ENCODE results near the gene NAPB.
"Not testable (repeated sequence)": the region's sequence is repeated elsewhere in the genome, so short reads cannot be mapped to it uniquely, and the experiment has no call there.

Gene NAPB

GRCh38 chr20:23367770-23368169 lies 53.5 kb downstream of the NAPB start:
- DNase-seq (ENCODE audit: low read depth in 2 of 2) = no peak

DNA sequence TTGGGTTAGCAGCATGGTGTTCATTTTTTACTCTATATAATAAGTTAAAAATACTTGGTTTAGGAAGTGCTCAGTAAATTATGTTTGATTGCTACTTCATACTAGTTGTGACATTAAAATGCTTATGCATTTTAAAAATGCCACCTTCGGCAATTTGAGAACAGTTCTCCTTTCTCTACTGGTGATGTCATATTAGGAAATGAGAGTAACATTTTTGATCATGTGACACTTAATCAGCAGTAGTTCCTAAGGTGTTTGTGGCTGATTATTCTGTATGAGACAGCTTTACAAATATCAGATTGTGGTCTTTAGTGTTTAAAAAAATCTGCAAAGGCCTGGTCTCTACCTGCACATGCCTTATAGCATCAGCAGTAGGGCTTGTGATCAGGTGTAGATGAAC lies 54.9 kb downstream of the NAPB start:
- no peak for DNase-seq (ENCODE audit: low read depth in 2 of 2)

DNA sequence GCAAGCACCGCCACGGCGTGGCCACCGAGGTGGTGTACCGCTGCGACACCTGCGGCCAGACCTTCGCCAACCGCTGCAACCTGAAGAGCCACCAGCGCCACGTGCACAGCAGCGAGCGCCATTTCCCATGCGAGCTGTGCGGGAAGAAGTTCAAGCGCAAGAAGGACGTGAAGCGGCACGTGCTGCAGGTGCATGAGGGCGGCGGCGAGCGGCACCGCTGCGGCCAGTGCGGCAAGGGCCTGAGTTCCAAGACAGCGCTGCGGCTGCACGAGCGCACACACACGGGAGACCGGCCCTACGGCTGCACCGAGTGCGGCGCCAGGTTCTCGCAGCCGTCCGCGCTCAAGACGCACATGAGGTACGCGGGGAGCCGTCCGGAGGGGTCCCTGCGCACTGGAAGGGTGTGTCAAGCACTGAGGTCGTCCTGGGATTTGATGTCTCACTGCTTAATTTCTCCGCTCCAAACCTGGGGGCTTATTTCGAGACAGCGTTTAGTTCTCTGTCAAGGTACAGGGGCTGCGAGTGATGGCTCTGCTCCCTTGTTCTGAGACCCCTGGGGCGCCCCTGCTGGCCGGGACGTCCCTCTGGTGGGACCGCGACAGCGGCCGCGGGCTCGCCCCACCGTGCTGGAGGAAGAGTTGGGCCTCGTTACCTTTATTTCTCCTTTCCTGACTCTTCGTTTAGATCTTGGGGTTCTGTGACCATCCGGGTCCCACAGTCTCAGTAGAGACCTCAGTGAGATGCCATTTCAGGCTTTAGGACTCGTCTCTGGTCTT lies 55.7 kb downstream of the NAPB start:
- DNase-seq (ENCODE audit: low read depth in 2 of 2) = no peak

DNA sequence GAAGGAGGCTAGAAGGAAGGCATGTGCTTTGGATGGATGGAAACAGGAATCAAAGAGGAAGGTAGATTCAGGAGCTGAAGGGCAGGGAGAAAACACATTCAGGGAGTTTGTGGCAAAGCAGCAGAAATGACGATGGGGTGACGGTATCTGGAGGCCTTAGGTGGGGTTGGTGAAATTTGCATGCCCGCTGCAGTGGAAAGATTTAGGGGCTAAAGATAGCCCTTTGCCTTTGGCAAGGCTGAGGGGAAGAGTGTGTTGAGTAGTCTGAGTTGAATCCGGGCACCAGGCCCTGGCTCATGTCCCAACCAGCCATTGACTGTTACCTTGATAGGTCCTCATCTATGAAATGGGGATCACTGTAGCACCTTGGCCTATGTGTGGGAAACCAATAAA lies 58.0 kb downstream of the NAPB start:
- no peak for DNase-seq (ENCODE audit: low read depth in 2 of 2)

DNA sequence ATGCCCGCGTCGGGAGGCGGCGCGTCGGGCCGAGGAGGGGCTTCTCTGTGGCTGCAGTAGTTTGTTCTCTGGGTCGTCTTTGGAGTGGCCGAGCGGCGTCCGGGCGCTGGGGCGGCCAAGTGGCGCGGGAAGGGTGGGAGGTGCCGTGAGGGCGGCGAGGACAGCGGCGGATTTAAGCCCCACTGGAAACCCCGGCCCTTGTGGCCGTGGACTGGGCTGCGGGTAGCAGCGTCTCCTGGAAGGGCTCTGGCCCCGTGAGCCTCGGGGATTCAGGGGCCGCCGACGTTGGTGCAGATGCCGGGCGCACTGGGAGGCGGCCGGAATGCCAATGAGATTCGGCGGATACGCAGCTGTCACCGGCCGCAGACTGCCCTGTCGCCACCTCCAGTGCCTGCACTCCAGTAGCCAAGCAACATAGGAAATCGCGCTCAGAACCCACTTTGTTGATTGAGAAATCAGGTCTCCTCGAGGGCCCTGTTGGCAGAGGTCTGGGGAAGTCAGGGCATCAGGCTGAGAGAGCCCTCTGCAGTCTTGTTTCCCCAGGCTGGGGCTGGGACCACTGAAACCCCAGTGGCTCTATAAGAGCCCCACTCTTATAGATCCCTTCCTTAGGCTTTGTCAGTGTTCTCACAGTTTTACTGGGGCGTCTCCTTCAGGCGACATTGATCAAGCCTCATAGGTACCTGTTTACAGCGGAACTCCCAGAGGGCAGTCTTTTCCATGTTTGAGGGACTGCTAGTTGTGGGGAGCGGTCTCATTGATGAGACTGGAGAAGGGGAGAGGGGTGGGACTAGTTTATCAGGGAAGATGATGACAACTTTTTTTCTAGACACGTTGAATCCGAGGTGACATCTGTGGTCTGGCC lies 58.7 kb downstream of the NAPB start:
- DNase-seq (ENCODE audit: low read depth in 2 of 2) = no peak

DNA sequence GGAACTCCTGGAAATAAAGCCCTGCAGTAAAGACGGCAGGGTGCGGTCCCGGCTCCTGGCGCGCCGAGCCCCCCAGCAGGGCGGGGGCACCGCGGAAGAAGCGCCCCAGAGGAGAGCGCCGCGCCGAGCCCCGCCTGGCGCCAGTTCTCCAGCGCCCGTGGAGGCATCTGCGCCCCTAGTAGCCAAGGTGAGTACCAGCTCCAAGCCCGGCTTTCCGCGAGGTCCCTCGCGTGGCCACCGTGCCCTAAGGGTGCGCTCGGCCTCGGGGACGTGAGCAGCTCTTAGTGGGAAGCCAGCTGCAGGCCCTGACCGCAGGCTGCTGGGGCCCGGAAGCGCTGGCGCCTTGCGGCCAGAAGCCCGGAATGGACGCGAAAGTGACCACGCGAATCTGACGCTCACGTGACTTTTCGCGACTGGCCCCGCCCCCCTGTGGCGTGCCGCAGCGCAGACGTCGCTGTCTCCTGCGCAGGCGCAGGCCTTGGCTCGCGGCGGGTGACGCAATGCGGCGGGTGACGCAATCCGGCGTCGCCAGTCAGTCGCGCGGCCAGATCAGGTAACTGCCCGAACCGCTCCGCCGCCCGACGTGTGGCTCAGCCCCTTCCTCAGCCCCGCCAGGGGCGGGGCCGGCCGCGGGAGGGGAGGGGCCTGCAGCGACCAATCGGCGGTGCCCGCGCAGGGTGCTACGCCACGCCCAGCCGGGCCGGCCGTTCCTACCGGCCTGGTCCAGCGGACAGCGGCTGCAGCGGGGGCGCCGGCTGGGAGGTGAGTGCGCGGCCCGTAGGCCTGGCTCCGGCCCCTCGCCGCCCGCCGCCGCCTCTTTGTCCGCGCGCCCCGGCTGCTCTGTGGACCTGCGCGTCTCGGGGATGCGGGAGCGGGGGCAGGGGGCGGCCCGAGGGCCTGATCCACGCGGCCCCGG lies 59.6 kb downstream of the NAPB start, which contains the start of gene GZF1:
GZF1 (plus strand) TSS at position 707 of the 916 bp plus-strand sequence. CDS start 2,202 bp downstream, outside the sequence.
- DNase-seq (ENCODE audit: low read depth in 2 of 2) = peak; percentile 94 to 97

DNA sequence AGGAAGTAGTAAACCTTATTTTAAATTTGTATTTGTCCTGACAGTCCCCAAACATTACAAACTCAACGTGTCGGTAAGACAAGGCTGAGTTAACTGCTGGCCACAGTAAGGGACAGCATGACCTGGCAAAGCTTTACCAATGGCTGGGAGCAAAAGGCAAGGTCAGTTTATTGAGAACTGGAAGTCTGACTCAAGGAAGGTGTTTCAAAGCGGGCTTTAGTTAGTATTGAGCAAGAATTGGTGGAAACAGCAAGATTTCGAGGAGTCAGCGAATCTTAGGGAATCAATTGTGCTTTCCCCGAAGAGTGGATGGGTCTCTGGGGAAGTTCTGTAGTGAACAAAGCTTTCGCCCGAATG lies 60.2 kb downstream of the NAPB start:
- no peak for DNase-seq (ENCODE audit: low read depth in 2 of 2)

DNA sequence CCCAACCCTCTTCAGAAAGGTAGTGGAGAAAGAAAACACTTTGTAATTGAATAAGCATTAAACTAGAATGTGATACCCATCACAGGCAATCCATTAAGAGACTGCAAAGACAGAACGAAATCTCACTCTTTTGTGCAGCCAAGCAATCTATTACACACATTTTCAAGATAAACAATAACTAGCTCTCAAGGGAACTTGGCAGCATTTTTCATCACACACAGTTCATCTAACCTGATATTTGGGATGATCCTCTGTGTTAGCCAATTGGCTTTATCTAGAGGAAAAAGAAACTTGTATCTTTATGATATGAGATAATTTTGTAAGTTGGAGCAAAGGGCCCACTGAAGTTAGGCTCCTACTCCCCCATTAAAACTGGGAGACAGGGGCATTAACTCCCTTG lies 60.8 kb downstream of the NAPB start:
- no peak for DNase-seq (ENCODE audit: low read depth in 2 of 2)

DNA sequence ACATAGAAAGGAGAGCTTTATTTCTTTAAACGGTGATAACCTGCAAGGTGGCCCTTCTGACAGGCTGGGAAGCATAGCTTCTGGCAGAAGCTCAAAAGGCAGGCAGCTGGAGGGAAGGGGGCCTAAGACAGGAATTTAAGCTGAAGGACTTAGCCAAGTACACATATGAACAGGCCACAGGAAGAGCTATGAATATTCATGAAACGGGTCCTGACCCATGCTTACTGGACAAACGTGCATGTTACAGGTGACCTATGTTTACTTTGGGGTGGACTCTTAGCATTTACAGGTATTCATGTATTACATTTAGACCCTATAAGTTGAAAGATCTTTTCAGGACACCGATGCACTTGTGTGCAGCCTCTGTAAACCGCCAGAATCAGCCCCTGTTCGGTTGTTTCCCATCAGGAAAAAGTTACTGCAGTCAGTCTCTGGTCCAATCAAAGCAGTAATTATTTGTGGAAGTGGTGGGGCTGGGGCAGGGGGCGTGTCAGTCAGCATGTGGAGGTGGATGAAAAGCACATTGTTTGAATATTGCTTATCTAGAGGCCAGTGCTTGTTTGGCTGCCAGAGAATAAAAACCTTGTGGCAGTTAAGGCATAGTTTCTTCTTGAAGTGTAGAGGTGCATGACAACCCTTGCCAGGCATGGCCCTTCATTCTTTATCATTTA lies 62.2 kb downstream of the NAPB start:
- DNase-seq (ENCODE audit: low read depth in 2 of 2) = no peak

GRCh38 chr20:23358563-23358906 lies 62.8 kb downstream of the NAPB start:
- DNase-seq (ENCODE audit: low read depth in 2 of 2) = no peak

DNA sequence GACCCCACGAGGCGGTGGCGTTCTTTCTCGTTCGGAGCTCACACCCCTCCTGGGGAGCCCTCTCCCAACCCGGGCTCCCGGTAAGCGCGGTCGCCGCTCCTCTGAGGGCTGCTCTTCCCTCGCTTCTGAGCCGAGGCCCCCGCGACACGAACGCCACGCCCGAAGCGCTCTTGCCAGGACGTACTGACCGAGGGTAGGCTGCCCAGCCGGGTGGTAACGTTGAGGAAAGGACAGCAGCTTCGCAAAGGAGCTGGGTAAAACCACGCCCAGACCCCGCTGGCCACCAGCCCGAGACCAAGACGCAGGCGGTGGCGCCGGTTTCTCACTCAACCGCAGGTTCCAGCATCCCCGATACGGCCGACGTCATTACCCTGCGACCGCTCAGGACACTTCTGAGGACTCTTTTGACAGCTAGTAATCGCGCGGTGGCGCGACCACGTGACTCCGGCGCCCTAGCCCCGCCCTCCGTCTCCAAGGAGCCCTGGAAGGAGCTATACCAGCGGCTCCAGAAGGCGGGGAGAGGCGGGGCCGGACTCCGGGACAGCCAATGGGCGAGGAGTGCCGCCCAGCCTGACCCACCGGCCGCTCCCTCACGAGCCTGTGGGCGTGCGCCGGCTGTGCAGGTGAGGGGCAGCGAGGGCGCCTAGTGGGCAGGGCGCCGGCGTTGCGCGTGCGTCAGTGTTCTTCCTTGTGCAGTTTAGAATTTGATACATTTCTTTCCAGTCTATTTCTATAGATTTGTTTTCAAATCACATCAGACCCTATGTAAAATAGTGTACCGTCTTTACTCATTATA lies 63.3 kb downstream of the NAPB start:
- peak; percentile 98 to 99 for DNase-seq (ENCODE audit: low read depth in 2 of 2)

- DNase-seq (ENCODE audit: low read depth in 2 of 2) = no peak
Observed at GRCh38 chr20:23356203-23356602, 65.1 kb downstream of the NAPB start.

GRCh38 chr20:23350904-23351838 lies 70.1 kb downstream of the NAPB start:
- DNase-seq (ENCODE audit: low read depth in 2 of 2) = peak in 1 of 2 donors; percentile 39

- DNase-seq (ENCODE audit: low read depth in 2 of 2) = peak; percentile 82 to 93
Observed at GRCh38 chr20:23350196-23350903, 70.9 kb downstream of the NAPB start, which contains the start of gene NXT1. TSS of gene NXT1 (plus strand) at chr20:23350791. CDS start at chr20:23354042, 3,251 bp downstream.

GRCh38 chr20:23349338-23350195 lies 71.7 kb downstream of the NAPB start:
- DNase-seq (ENCODE audit: low read depth in 2 of 2) = peak; percentile 30 to 50

- DNase-seq (ENCODE audit: low read depth in 2 of 2) = not testable (repeated sequence)
Observed at GRCh38 chr20:23348510-23348909, 72.8 kb downstream of the NAPB start.

- DNase-seq (ENCODE audit: low read depth in 2 of 2) = no peak
Observed at GRCh38 chr20:23347791-23348190, 73.5 kb downstream of the NAPB start.

- no peak for DNase-seq (ENCODE audit: low read depth in 2 of 2)
Observed at GRCh38 chr20:23346002-23346401, 75.3 kb downstream of the NAPB start.

All from stimulated activated CD4-positive, alpha-beta T cell treated with anti-CD3 and anti-CD28 coated beads, Interleukin-1b, Interleukin-23, amount 100 ng/mL, for 1 hour (primary cell).